ENCODE measurements around the gene RAPGEFL1. TPM values are rescaled to one million over a fixed set of nuclear protein-coding genes. Genes with fewer than 3 reads are reported as not detected.

The RAPGEFL1 gene
- total RNA-seq, 1 experiment from 2014 or later: 1.5 TPM

DNA sequence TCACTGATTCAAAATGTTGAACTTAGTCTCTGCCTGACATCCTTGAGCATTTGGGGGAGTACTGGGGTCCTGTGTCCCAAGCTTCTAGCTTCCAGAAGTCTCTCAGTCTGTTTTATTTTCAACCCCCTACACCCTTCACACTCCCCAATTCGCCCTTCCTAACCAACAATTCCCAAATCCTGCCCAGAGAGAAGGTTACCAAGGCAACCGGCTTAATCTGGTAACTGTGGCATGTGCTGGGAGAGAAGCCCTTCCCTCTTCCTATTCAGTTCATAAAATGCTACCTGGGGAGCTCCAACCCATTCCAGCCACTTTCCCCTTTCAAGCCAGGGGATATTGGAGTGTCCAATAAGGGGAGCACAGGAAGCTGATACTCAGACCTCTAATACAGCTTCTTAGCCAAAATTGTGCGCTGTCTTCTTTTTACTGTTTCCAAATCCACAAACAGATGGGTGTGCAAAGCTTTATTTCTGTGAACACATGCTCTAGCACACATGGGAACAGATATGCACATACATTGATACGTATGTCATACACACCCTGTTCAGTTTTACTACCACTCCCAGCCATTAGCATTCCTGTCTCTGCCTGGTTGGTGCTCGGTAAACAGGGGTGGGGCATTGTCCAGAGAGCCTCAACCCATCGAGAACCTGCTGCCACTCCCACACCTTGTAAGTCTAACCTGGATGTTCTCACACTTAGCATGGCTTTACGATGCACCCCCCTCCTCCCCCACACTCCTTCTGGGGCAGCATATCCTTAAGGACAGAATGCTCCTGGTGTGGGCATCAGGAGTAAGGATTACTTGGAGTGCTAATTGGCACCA lies 1.1 kb upstream of the RAPGEFL1 start:
- Histone ChIP-seq H3K4me3 (ENCODE audit: low read length) (no peak overlapping the region), H3K9ac (ENCODE audit: low read length) (no peak overlapping the region), H3F3A (ENCODE audit: low read length, unreplicated experiment) (no peaks in the 10 kb centered on the region), H3K9me3 (ENCODE audit: low read length) (no peaks in the 10 kb centered on the region), H3K4me1 (ENCODE audit: insufficient read depth, low read length) (no peaks in the 10 kb centered on the region), H4K20me1 (ENCODE audit: low read length) (no peaks in the 10 kb centered on the region), H3K4me2 (ENCODE audit: low read length) (no peak overlapping the region), H3K9me2 (replicated peaks; ENCODE audit: low read length) (no peaks in the 10 kb centered on the region), H3K27me3 (ENCODE audit: low read length) (no peaks in the 10 kb centered on the region), H3K27ac (ENCODE audit: low read length) (no peak overlapping the region), H3K79me2 (ENCODE audit: low read length) (no peaks in the 10 kb centered on the region), H3K36me3 (ENCODE audit: low read depth, low read length) (peaks cover 9% of the 10 kb centered on the region; the same call in 1 of the 2 replicates), H2AFZ (ENCODE audit: low read length) (no peak overlapping the region)
- BruUV-seq (replicated peaks): no TSS peak
- DNase-seq (peak; percentile 36), ATAC-seq (peak; percentile 77)
- intact Hi-C loops (cut with micrococcal nuclease): no loop called here
- POLR2A ChIA-PET (ENCODE audit: unreplicated experiment): no interaction called here
- no peak for TF ChIP-seq EZH2 (IDR thresholded peaks at IDR 0.05; ENCODE audit: low read length, unreplicated experiment)
- TF ChIP-seq EZH2phosphoT487 (IDR thresholded peaks at IDR 0.05; ENCODE audit: borderline replicate concordance, low read length): no peak
- TF ChIP-seq, protein P1, sequence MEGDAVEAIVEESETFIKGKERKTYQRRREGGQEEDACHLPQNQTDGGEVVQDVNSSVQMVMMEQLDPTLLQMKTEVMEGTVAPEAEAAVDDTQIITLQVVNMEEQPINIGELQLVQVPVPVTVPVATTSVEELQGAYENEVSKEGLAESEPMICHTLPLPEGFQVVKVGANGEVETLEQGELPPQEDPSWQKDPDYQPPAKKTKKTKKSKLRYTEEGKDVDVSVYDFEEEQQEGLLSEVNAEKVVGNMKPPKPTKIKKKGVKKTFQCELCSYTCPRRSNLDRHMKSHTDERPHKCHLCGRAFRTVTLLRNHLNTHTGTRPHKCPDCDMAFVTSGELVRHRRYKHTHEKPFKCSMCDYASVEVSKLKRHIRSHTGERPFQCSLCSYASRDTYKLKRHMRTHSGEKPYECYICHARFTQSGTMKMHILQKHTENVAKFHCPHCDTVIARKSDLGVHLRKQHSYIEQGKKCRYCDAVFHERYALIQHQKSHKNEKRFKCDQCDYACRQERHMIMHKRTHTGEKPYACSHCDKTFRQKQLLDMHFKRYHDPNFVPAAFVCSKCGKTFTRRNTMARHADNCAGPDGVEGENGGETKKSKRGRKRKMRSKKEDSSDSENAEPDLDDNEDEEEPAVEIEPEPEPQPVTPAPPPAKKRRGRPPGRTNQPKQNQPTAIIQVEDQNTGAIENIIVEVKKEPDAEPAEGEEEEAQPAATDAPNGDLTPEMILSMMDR (conservative IDR thresholded peaks at IDR 0.05; ENCODE audit: low read depth, low read length): no peak
- CTCF ChIA-PET: no interaction called here

DNA sequence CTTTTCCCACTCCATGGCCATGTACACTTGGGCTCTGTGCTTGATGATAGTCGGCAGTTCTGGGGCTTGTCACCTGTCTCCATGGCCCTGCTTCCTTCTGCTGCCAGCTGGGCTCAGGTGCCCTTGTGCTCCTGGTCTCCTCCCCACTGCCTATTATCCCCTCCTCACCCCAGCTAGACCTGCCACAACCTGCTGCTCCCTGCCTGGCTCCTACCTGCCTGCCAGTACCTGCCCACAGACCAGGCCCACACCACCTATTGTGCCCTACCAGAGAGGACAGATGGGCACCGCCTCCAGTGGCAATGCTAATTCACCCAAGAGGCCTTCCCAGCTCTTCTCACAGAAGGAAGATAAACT lies 538 bp upstream of the RAPGEFL1 start:
- no peak for ATAC-seq
- H4K20me1 ChIP-seq (ENCODE audit: low read length): no peaks in the 10 kb centered on the region
- no peak overlapping the region for H2AFZ ChIP-seq (ENCODE audit: low read length)
- ChIA-PET CTCF (no interaction called here), POLR2A (ENCODE audit: unreplicated experiment) (no interaction called here)
- H3K4me2 ChIP-seq (ENCODE audit: low read length): no peak overlapping the region
- H3K4me1 ChIP-seq (ENCODE audit: insufficient read depth, low read length): no peaks in the 10 kb centered on the region
- H3K9me2 ChIP-seq (replicated peaks; ENCODE audit: low read length): no peaks in the 10 kb centered on the region
- H3K27ac ChIP-seq (ENCODE audit: low read length): no peak overlapping the region
- no TSS peak for BruUV-seq (replicated peaks)
- no peaks in the 10 kb centered on the region for H3K9me3 ChIP-seq (ENCODE audit: low read length)
- intact Hi-C loops (cut with micrococcal nuclease): no loop called here
- H3K27me3 ChIP-seq (ENCODE audit: low read length): no peaks in the 10 kb centered on the region
- no peaks in the 10 kb centered on the region for H3F3A ChIP-seq (ENCODE audit: low read length, unreplicated experiment)
- H3K9ac ChIP-seq (ENCODE audit: low read length): no peak overlapping the region
- H3K36me3 ChIP-seq (ENCODE audit: low read depth, low read length): peaks cover 4% of the 10 kb centered on the region; the same call in 1 of the 2 replicates
- no peak overlapping the region for H3K4me3 ChIP-seq (ENCODE audit: low read length)
- TF ChIP-seq, protein P1 (conservative IDR thresholded peaks at IDR 0.05; ENCODE audit: low read depth, low read length): no peak
- no peak for TF ChIP-seq EZH2phosphoT487 (IDR thresholded peaks at IDR 0.05; ENCODE audit: borderline replicate concordance, low read length)
- TF ChIP-seq EZH2 (IDR thresholded peaks at IDR 0.05; ENCODE audit: low read length, unreplicated experiment): no peak
- H3K79me2 ChIP-seq (ENCODE audit: low read length): no peaks in the 10 kb centered on the region
- no peak for DNase-seq

DNA sequence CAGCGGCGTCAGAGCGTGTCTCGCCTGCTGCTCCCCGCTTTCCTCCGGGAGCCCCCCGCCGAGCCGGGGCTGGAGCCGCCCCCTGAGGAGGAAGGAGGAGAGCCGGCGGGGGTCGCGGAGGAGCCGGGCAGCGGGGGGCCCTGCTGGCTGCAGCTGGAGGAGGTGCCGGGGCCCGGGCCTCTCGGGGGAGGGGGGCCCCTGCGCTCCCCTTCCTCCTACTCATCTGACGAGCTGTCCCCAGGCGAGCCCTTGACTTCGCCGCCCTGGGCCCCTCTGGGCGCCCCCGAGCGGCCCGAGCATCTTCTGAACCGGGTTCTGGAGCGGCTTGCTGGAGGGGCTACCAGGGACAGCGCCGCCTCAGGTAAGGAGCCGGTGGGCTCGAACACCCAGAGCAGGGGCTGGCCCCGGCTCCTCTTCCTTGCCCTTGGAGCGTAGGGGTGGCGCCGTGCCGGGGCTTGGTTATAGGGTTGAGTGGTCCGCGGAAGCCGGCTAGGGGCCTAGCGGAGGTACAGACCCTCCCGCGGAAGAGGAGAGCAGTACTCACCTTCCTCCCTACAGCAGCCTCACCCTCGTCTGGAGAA lies 841 bp downstream of the RAPGEFL1 start:
- H2AFZ ChIP-seq (ENCODE audit: low read length): no peak overlapping the region
- H3K36me3 ChIP-seq (ENCODE audit: low read depth, low read length): no peaks in the 10 kb centered on the region
- no peak overlapping the region for H3K4me3 ChIP-seq (ENCODE audit: low read length)
- no peaks in the 10 kb centered on the region for H3K9me3 ChIP-seq (ENCODE audit: low read length)
- H3K4me1 ChIP-seq (ENCODE audit: insufficient read depth, low read length): no peaks in the 10 kb centered on the region
- POLR2A ChIA-PET (ENCODE audit: unreplicated experiment): no interaction called here
- no peak for ATAC-seq
- CTCF ChIA-PET: no interaction called here
- H3K27ac ChIP-seq (ENCODE audit: low read length): no peak overlapping the region
- no peaks in the 10 kb centered on the region for H3K79me2 ChIP-seq (ENCODE audit: low read length)
- no peaks in the 10 kb centered on the region for H3K9me2 ChIP-seq (replicated peaks; ENCODE audit: low read length)
- no peak overlapping the region for H3K4me2 ChIP-seq (ENCODE audit: low read length)
- TF ChIP-seq EZH2 (IDR thresholded peaks at IDR 0.05; ENCODE audit: low read length, unreplicated experiment) (no peak), EZH2phosphoT487 (IDR thresholded peaks at IDR 0.05; ENCODE audit: borderline replicate concordance, low read length) (no peak)
- TF ChIP-seq, protein P1 (conservative IDR thresholded peaks at IDR 0.05; ENCODE audit: low read depth, low read length): no peak
- H4K20me1 ChIP-seq (ENCODE audit: low read length): no peaks in the 10 kb centered on the region
- H3F3A ChIP-seq (ENCODE audit: low read length, unreplicated experiment): no peaks in the 10 kb centered on the region
- intact Hi-C loops (cut with micrococcal nuclease): no loop called here
- H3K9ac ChIP-seq (ENCODE audit: low read length): no peak overlapping the region
- no peaks in the 10 kb centered on the region for H3K27me3 ChIP-seq (ENCODE audit: low read length)
- no peak for DNase-seq
- BruUV-seq (replicated peaks): no TSS peak

Measured in PC-3 (cell line).